IMR-90 (cell line): Measurements from ENCODE around the gene PCGF3. TPM values are rescaled to one million over a fixed set of nuclear protein-coding genes. Genes with fewer than 3 reads are reported as not detected.

ENCODE experiments used
- ATAC-seq: fragments of 200-7000 bp; cut with Tn5 transposase; 2 replicates; pipeline ENCODE4 v1.9.1; 2020; ENCODE audit warnings: low read depth, mild to moderate bottlenecking, moderate library complexity
- BruUV-seq: library from RNA; stranded (reverse); fragments of 400-500 nt; replicated peaks from 2 replicates; lab custom pipeline; 2021; lab: Mats Ljungman, UMichigan
- CTCF ChIA-PET: fragments of 300-600 bp; formaldehyde crosslinking; extraction: SDS; loops from one replicate; lab custom pipeline; 2021; ENCODE audit warnings: antibody characterized with exemption; lab: Yijun Ruan, JAX
- POLR2A ChIA-PET: fragments of 300-600 bp; sonication (Branson Sonifier 250); formaldehyde crosslinking; loops from one replicate; lab custom pipeline; 2022; ENCODE audit warnings: antibody characterized with exemption; ENCODE audit not compliant: unreplicated experiment; lab: Charles Lee
- DNase-seq: peaks from one replicate; pipeline ENCODE4 v3.0.0; 2013
- H2AFZ ChIP-seq: replicated peaks from 2 replicates; pipeline ENCODE3; 2013; ENCODE audit warnings: low read length, mild to moderate bottlenecking; ENCODE audit not compliant: poor library complexity
- H2AK5ac ChIP-seq: 2 replicates; pipeline ENCODE4 v1.6.1; 2013; ENCODE audit warnings: low read depth, low read length, inconsistent platforms
- H2AK9ac ChIP-seq: replicated peaks from 2 replicates; pipeline ENCODE3; 2013; ENCODE audit warnings: mild to moderate bottlenecking, low read depth, low read length, moderate library complexity; ENCODE audit not compliant: poor library complexity
- H2BK120ac ChIP-seq: 2 replicates; pipeline ENCODE4 v1.6.1; 2013; ENCODE audit warnings: low read depth, low read length, inconsistent platforms
- H2BK15ac ChIP-seq: 3 replicates; pipeline ENCODE4 v1.6.1; 2013; ENCODE audit warnings: low read depth, low read length, inconsistent platforms
- H2BK20ac ChIP-seq: 2 replicates; pipeline ENCODE4 v1.6.1; 2013; ENCODE audit warnings: low read depth, mild to moderate bottlenecking, inconsistent platforms, low read length, moderate library complexity
- H2BK5ac ChIP-seq: 2 replicates; pipeline ENCODE4 v1.6.1; 2013; ENCODE audit warnings: mild to moderate bottlenecking, low read depth, low read length, inconsistent platforms; ENCODE audit not compliant: poor library complexity, severe bottlenecking
- H3K14ac ChIP-seq: replicated peaks from 2 replicates; pipeline ENCODE4 v1.6.1; 2013; ENCODE audit warnings: low read depth, low read length, inconsistent platforms
- H3K18ac ChIP-seq: 2 replicates; pipeline ENCODE4 v1.6.1; 2013; ENCODE audit warnings: low read depth, low read length, control low read depth
- H3K23ac ChIP-seq: 2 replicates; pipeline ENCODE4 v1.6.1; 2013; ENCODE audit warnings: low read depth, low read length, inconsistent platforms
- H3K27ac ChIP-seq: 2 replicates; pipeline ENCODE4 v1.5.1; 2013; ENCODE audit warnings: mild to moderate bottlenecking, control low read depth, low read length; ENCODE audit not compliant: insufficient read depth
- H3K27me3 ChIP-seq: 2 replicates; pipeline ENCODE4 v1.6.1; 2013; ENCODE audit warnings: low read length; ENCODE audit not compliant: control insufficient read depth, insufficient read depth
- H3K36me3 ChIP-seq: 2 replicates; pipeline ENCODE4 v1.6.1; 2013; ENCODE audit warnings: low read length, mixed read lengths; ENCODE audit not compliant: control insufficient read depth, insufficient read depth
- H3K4ac ChIP-seq: 2 replicates; pipeline ENCODE4 v1.6.1; 2013; ENCODE audit warnings: low read depth, low read length, inconsistent platforms
- H3K4me1 ChIP-seq: 2 replicates; pipeline ENCODE4 v1.6.1; 2013; ENCODE audit warnings: low read length, mixed read lengths; ENCODE audit not compliant: control insufficient read depth, insufficient read depth
- H3K4me2 ChIP-seq: 2 replicates; pipeline ENCODE4 v1.6.1; 2013; ENCODE audit warnings: low read depth, mild to moderate bottlenecking, control low read depth, low read length, moderate library complexity
- H3K4me3 ChIP-seq: 2 replicates; pipeline ENCODE4 v1.5.1; 2013; ENCODE audit warnings: low read depth, mild to moderate bottlenecking, control low read depth, low read length, moderate library complexity; ENCODE audit not compliant: insufficient read depth
- H3K56ac ChIP-seq: 2 replicates; pipeline ENCODE4 v1.6.1; 2013; ENCODE audit warnings: low read length, inconsistent platforms; ENCODE audit not compliant: insufficient read depth; ENCODE audit errors: extremely low read depth
- H3K79me1 ChIP-seq, 2 experiments: 2 replicates each; pipeline ENCODE4 v1.6.1; 2013; ENCODE audit warnings: low read length in 2 of 2, inconsistent platforms in 1 of 2, low read depth in 1 of 2
- H3K9ac ChIP-seq: 2 replicates; pipeline ENCODE4 v1.6.1; 2013; ENCODE audit warnings: low read depth, low read length, control low read depth
- H3K9me1 ChIP-seq: 2 replicates; pipeline ENCODE4 v1.6.1; 2013; ENCODE audit warnings: low read length, inconsistent platforms; ENCODE audit not compliant: insufficient read depth
- H3K9me3 ChIP-seq: 2 replicates; pipeline ENCODE4 v1.6.1; 2013; ENCODE audit warnings: low read length; ENCODE audit not compliant: control insufficient read depth, insufficient read depth
- H4K20me1 ChIP-seq: 2 replicates; pipeline ENCODE4 v1.6.1; 2013; ENCODE audit warnings: low read length, inconsistent platforms; ENCODE audit not compliant: insufficient read depth
- H4K5ac ChIP-seq: 2 replicates; pipeline ENCODE4 v1.6.1; 2013; ENCODE audit warnings: mild to moderate bottlenecking, low read depth, low read length, control low read depth
- H4K8ac ChIP-seq, 2 experiments: 2 replicates each; pipeline ENCODE4 v1.6.1; 2013; ENCODE audit warnings: low read depth in 2 of 2, low read length in 2 of 2, control low read depth in 1 of 2, inconsistent platforms in 1 of 2
- H4K91ac ChIP-seq: 2 replicates; pipeline ENCODE4 v1.6.1; 2013; ENCODE audit warnings: low read depth, low read length, inconsistent platforms; ENCODE audit not compliant: insufficient read depth
- CEBPB ChIP-seq: IDR thresholded peaks from 2 replicates; pipeline ENCODE4 v1.6.1; 2012; ENCODE audit warnings: low read depth, low read length, improper control_type of control experiment
- CHD1 ChIP-seq: IDR thresholded peaks from 2 replicates; pipeline ENCODE4 v1.6.1; 2012; ENCODE audit warnings: low read depth, low read length, improper control_type of control experiment
- FOS ChIP-seq: fragments of 150-350 bp; IDR thresholded peaks from 2 replicates; pipeline ENCODE4 v1.6.1; 2016; ENCODE audit warnings: low read depth, low read length
- MAFK ChIP-seq: IDR thresholded peaks from 2 replicates; pipeline ENCODE4 v1.6.1; 2012; ENCODE audit warnings: low read depth, low read length, improper control_type of control experiment
- MAZ ChIP-seq: IDR thresholded peaks from 2 replicates; pipeline ENCODE4 v1.6.1; 2012; ENCODE audit warnings: low read depth, mild to moderate bottlenecking, low read length, improper control_type of control experiment, moderate library complexity, borderline replicate concordance
- NFE2L2 ChIP-seq: fragments of 150-350 bp; IDR thresholded peaks from 2 replicates; pipeline ENCODE4 v1.6.1; 2016; ENCODE audit warnings: low read depth, mild to moderate bottlenecking, low read length
- POLR2A ChIP-seq: IDR thresholded peaks from 2 replicates; pipeline ENCODE4 v1.6.1; 2012; ENCODE audit warnings: mild to moderate bottlenecking, low read depth, low read length
- RAD21 ChIP-seq: IDR thresholded peaks from 2 replicates; pipeline ENCODE4 v1.6.1; 2012; ENCODE audit warnings: low read length, improper control_type of control experiment
- RFX5 ChIP-seq: IDR thresholded peaks from 2 replicates; pipeline ENCODE4 v1.8.0; 2012; ENCODE audit warnings: low read depth, mild to moderate bottlenecking, low read length, moderate library complexity
- SMC3 ChIP-seq: fragments of 150-350 bp; IDR thresholded peaks from 2 replicates; pipeline ENCODE4 v1.6.1; 2016; ENCODE audit warnings: low read depth, mild to moderate bottlenecking, antibody characterized with exemption, low read length, moderate library complexity
- WGBS, 2 experiments: methylation state at CpG; one replicate each; pipeline versions ENCODE4 v1.1.5 to v1.1.7; 2013; ENCODE audit warnings: missing lambda C conversion rate in 2 of 2; ENCODE audit not compliant: insufficient read length in 1 of 2; ENCODE audit errors: extremely low coverage in 2 of 2; 5-methylcytosine and 5-hydroxymethylcytosine counted together
- dilution Hi-C: fragments of 300-500 bp; cut with HindIII; formaldehyde crosslinking; loops from one replicate; pipeline ENCODE4 v1.14.3; 2018; ENCODE audit warnings: low sequenced_read_pairs; ENCODE audit not compliant: unreplicated experiment
- in situ Hi-C: fragments of 300-500 bp; cut with MboI; formaldehyde crosslinking; loops from 3 replicates; pipeline ENCODE4 v1.14.3; 2019; ENCODE audit warnings: low sequenced_read_pairs, inconsistent platforms, mixed read lengths
- intact Hi-C: fragments of 100-400 bp; cut with micrococcal nuclease; formaldehyde crosslinking; loops from 2 replicates; pipeline ENCODE4 v1.10.0; 2022
- polyA plus RNA-seq, 3 experiments: library from polyadenylated mRNA; depleted of rRNA; stranded (reverse); fragments of >200 nt; gene quantifications; 2 replicates each; pipeline ENCODE4 v1.2.3, GENCODE V29; 2012; ENCODE audit warnings: low replicate concordance in 1 of 3
- total RNA-seq: library from RNA; depleted of rRNA; stranded (reverse); fragments of >200 nt; gene quantifications from 2 replicates; pipeline ENCODE4 v1.2.3, GENCODE V29; 2012
- TF ChIP-seq, protein P1 (sequence below): fragments of 150-350 bp; IDR thresholded peaks from 2 replicates; pipeline ENCODE4 v1.6.1; 2016; ENCODE audit warnings: low read depth, mild to moderate bottlenecking, low read length, moderate library complexity, borderline replicate concordance
- TF ChIP-seq, protein P2 (sequence below): fragments of 150-350 bp; IDR thresholded peaks from 2 replicates; pipeline ENCODE4 v1.6.1; 2017; ENCODE audit warnings: mild to moderate bottlenecking, antibody characterized with exemption, low read length, low read depth

PCGF3 gene
- total and polyA plus RNA-seq, 2 of the 4 experiments (the other 2 are of a cell fraction), result 40.0 to 55.3 TPM

DNA sequence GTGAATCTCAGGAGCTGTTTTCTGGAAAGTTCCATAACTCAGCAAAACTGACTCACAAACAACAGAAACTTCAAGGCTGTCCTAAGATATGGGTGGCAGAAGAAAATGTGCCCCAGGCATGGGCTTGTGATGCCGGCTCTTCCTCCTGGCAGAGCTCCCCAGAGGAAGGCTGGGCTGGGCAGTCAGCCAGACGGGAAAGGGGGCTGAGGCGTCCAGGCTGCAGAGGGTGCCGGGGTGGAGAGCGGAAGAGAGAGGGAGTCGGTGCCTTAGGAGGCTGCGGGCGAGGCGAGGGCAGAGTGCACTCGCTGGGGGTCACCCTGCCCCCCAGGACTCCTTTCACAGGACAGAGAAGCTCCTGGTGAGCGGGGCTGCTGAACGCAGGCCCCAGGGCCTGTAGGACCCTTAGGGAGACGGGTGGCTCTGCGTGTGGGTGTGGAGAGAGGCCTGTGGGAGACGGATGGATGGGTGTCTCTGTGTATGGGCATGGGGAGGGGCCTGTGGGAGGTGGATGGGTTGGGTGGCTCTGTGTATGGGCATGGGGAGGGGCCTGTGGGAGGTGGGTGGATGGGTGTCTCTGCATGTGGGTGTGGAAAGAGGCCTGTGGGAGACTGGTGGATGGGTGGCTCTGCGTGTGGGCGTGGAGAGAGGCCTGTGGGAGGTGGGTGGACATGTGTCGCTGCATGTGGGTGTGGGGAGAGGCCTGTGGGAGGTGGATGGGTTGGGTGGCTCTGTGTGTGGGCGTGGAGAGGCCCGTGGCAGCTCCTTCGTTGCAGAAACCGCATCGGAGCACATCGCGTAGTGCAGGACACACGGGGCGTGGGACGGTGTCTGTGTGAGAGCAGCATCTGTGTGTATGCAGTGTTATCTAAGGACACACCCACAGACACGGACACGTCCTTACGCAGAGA, 15.9 kb downstream of the PCGF3 start (continued):
- TF ChIP-seq MAZ, result no peak

DNA sequence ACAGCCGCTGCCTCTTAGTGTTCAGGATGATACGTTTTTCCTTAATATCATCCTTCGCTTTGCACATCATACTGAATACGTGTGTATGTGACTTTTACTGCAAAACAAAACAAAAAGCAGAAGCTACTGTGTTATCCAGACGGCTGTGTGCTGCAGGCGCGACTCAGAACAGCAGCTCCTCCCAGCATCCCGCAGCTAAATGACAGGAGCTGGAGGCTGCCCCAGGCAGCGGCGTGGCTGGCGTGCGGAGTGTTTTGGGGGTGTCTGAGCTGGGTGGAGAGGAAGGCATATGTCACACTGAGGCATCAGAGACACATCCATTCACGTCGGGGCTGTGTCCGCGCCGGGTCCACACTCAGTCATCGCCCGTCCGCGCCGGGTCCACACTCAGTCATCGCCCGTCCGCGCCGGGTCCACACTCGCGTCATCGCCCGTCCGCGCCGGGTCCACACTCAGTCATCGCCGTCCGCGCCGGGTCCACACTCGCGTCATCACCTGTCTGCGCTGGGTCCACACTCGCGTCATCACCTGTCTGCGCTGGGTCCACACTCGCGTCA, 16.6 kb downstream of the PCGF3 start:
- intact Hi-C loops, result no loop called here
- dilution Hi-C loops, result no loop called here
- Histone ChIP-seq H2AK9ac (no peak overlapping the region), H2BK120ac (no peak overlapping the region), H3K9me1 (peaks cover 7% of the 10 kb centered on the region), H3K18ac (no peak overlapping the region), H4K91ac (no peak overlapping the region), H3K27me3 (no peaks in the 10 kb centered on the region), H3K9me3 (no peaks in the 10 kb centered on the region), H3K4me2 (no peak overlapping the region), H3K4me1 (peaks cover 15% of the 10 kb centered on the region), H3K79me1 (peaks cover 7 to 58% of the 10 kb centered on the region in 2 experiments), H2BK20ac (no peak overlapping the region), H2BK5ac (no peak overlapping the region), H3K56ac (no peak overlapping the region), H3K36me3 (peaks cover 22% of the 10 kb centered on the region), H3K4me3 (no peak overlapping the region), H4K20me1 (peaks cover 86% of the 10 kb centered on the region), H3K9ac (no peak overlapping the region), H2AFZ (no peak overlapping the region), H3K23ac (no peak overlapping the region), H3K27ac (no peak overlapping the region), H4K5ac (no peak overlapping the region), H2BK15ac (no peak overlapping the region), H3K14ac (no peak overlapping the region), H2AK5ac (no peak overlapping the region), H3K4ac (no peak overlapping the region), H4K8ac (no peak overlapping the region)
- in situ Hi-C loops, result no loop called here
- ChIA-PET CTCF (no interaction called here), POLR2A (no interaction called here)
- WGBS, 2 experiments, result 96% methylated on average over 33 of the region's 47 CpGs; no CpG with 5 or more reads in 1 of the 2 experiments
- ATAC-seq, result no peak
- BruUV-seq, result no TSS peak
- no peak for DNase-seq
- TF ChIP-seq MAZ, result no peak
- TF ChIP-seq, protein P1, sequence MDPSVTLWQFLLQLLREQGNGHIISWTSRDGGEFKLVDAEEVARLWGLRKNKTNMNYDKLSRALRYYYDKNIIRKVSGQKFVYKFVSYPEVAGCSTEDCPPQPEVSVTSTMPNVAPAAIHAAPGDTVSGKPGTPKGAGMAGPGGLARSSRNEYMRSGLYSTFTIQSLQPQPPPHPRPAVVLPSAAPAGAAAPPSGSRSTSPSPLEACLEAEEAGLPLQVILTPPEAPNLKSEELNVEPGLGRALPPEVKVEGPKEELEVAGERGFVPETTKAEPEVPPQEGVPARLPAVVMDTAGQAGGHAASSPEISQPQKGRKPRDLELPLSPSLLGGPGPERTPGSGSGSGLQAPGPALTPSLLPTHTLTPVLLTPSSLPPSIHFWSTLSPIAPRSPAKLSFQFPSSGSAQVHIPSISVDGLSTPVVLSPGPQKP, result no peak
- TF ChIP-seq NFE2L2, result no peak
- TF ChIP-seq RFX5, result no peak
- TF ChIP-seq MAFK, result no peak
- TF ChIP-seq RAD21, result no peak
- TF ChIP-seq CEBPB, result no peak
- TF ChIP-seq, protein P2, sequence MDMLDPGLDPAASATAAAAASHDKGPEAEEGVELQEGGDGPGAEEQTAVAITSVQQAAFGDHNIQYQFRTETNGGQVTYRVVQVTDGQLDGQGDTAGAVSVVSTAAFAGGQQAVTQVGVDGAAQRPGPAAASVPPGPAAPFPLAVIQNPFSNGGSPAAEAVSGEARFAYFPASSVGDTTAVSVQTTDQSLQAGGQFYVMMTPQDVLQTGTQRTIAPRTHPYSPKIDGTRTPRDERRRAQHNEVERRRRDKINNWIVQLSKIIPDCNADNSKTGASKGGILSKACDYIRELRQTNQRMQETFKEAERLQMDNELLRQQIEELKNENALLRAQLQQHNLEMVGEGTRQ, result no peak
- no peak for TF ChIP-seq SMC3
- no peak for TF ChIP-seq CHD1
- no peak for TF ChIP-seq POLR2A
- TF ChIP-seq FOS, result no peak
